Measurements from ENCODE around the gene PCSK5.

PCSK5 gene

GRCh38 chr9:76223749-76224340 is 333.4 kb downstream of the PCSK5 start:
- H3K9ac ChIP-seq (ENCODE audit: insufficient read length, low read depth) = no peak overlapping the region
- no peaks in the 10 kb centered on the region for H3K4me1 ChIP-seq (ENCODE audit: insufficient read depth, insufficient read length)
- no peak overlapping the region for H3K4me3 ChIP-seq (ENCODE audit: insufficient read length, low read depth)
- TF ChIP-seq ZNF274 (IDR thresholded peaks at IDR 0.05; ENCODE audit: low read depth, low read length) (no peak), SUZ12 (IDR thresholded peaks at IDR 0.05; ENCODE audit: extremely low read depth, insufficient read depth, insufficient read length) (no peak), YY1 (IDR thresholded peaks at IDR 0.05; ENCODE audit: insufficient read depth, insufficient read length) (no peak)
- no peak for DNase-seq (ENCODE audit: low read depth, low spot score)
- H3K36me3 ChIP-seq (ENCODE audit: insufficient read depth, insufficient read length, low read length) = no peaks in the 10 kb centered on the region
- no peaks in the 10 kb centered on the region for H3K9me3 ChIP-seq (ENCODE audit: insufficient read depth, low read length)
- H3K27me3 ChIP-seq (ENCODE audit: insufficient read depth, insufficient read length) = no peaks in the 10 kb centered on the region

GRCh38 chr9:76227156-76227555 is 336.7 kb downstream of the PCSK5 start:
- DNase-seq (ENCODE audit: low read depth, low spot score) = no peak
- no peaks in the 10 kb centered on the region for H3K36me3 ChIP-seq (ENCODE audit: insufficient read depth, insufficient read length, low read length)
- no peaks in the 10 kb centered on the region for H3K27me3 ChIP-seq (ENCODE audit: insufficient read depth, insufficient read length)
- H3K9me3 ChIP-seq (ENCODE audit: insufficient read depth, low read length) = no peaks in the 10 kb centered on the region
- H3K4me1 ChIP-seq (ENCODE audit: insufficient read depth, insufficient read length) = no peaks in the 10 kb centered on the region
- no peak overlapping the region for H3K9ac ChIP-seq (ENCODE audit: insufficient read length, low read depth)
- H3K4me3 ChIP-seq (ENCODE audit: insufficient read length, low read depth) = no peak overlapping the region
- no peak for TF ChIP-seq YY1 (IDR thresholded peaks at IDR 0.05; ENCODE audit: insufficient read depth, insufficient read length)
- TF ChIP-seq ZNF274 (IDR thresholded peaks at IDR 0.05; ENCODE audit: low read depth, low read length) = no peak
- no peak for TF ChIP-seq SUZ12 (IDR thresholded peaks at IDR 0.05; ENCODE audit: extremely low read depth, insufficient read depth, insufficient read length)

DNA sequence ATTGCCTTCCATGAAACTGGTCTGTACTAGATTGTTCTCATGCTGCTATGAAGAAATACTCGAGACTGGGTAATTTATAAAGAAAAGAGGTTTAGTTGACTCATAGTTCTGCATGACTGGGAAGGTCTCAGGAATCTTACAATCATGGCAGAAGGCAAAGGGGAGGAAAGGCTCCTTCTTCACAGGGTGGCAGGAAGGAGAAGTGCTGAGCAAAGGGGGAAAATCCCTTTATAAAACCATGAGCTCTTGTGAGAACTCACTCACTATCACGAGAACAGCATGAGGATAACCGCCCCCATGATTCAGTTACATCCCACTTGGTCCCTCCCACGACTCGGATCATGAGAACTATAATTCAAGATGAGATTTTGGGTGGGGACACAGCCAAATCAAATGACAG is 340.5 kb downstream of the PCSK5 start:
- no peak overlapping the region for H3K9ac ChIP-seq (ENCODE audit: insufficient read length, low read depth)
- no peaks in the 10 kb centered on the region for H3K4me1 ChIP-seq (ENCODE audit: insufficient read depth, insufficient read length)
- H3K9me3 ChIP-seq (ENCODE audit: insufficient read depth, low read length) = no peaks in the 10 kb centered on the region
- no peak for DNase-seq (ENCODE audit: low read depth, low spot score)
- H3K4me3 ChIP-seq (ENCODE audit: insufficient read length, low read depth) = no peak overlapping the region
- H3K36me3 ChIP-seq (ENCODE audit: insufficient read depth, insufficient read length, low read length) = no peaks in the 10 kb centered on the region
- TF ChIP-seq YY1 (IDR thresholded peaks at IDR 0.05; ENCODE audit: insufficient read depth, insufficient read length) (no peak), ZNF274 (IDR thresholded peaks at IDR 0.05; ENCODE audit: low read depth, low read length) (no peak), SUZ12 (IDR thresholded peaks at IDR 0.05; ENCODE audit: extremely low read depth, insufficient read depth, insufficient read length) (no peak)
- H3K27me3 ChIP-seq (ENCODE audit: insufficient read depth, insufficient read length) = no peaks in the 10 kb centered on the region

DNA sequence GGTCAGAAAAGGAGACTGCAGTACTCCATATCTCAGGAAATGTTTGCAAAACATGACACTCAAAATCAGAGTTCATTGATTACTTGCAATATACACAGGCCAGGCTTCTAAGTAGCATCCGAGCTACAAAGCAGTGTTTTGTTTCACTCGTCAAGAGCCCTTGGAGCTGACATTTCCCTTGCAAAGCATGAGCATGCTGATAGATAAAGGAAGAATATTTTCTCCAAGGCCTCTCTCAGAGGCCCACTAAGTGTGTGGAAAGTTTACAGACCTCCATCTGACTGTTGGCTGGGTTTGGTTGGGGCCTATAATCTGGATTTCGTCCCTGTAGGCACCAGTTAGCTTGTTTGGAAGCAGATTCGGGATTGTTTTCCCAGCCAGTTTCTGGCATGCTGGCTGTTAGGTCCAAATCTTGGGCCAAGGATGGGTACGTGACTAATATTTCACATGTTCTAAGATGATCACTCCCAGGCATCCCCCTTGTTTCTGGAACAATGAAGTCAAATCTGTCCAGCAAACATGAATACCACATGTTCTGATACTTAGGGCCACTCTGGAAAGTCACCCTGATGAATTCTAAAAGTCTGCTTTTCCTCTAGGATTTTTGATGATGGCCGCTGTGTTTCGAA is 342.5 kb downstream of the PCSK5 start:
- H3K27me3 ChIP-seq (ENCODE audit: insufficient read depth, insufficient read length) = no peaks in the 10 kb centered on the region
- no peaks in the 10 kb centered on the region for H3K4me1 ChIP-seq (ENCODE audit: insufficient read depth, insufficient read length)
- DNase-seq (ENCODE audit: low read depth, low spot score) = no peak
- no peaks in the 10 kb centered on the region for H3K36me3 ChIP-seq (ENCODE audit: insufficient read depth, insufficient read length, low read length)
- no peak for TF ChIP-seq SUZ12 (IDR thresholded peaks at IDR 0.05; ENCODE audit: extremely low read depth, insufficient read depth, insufficient read length)
- TF ChIP-seq YY1 (IDR thresholded peaks at IDR 0.05; ENCODE audit: insufficient read depth, insufficient read length) = no peak
- TF ChIP-seq ZNF274 (IDR thresholded peaks at IDR 0.05; ENCODE audit: low read depth, low read length) = no peak
- H3K9ac ChIP-seq (ENCODE audit: insufficient read length, low read depth) = no peak overlapping the region
- H3K9me3 ChIP-seq (ENCODE audit: insufficient read depth, low read length) = no peaks in the 10 kb centered on the region
- H3K4me3 ChIP-seq (ENCODE audit: insufficient read length, low read depth) = no peak overlapping the region

DNA sequence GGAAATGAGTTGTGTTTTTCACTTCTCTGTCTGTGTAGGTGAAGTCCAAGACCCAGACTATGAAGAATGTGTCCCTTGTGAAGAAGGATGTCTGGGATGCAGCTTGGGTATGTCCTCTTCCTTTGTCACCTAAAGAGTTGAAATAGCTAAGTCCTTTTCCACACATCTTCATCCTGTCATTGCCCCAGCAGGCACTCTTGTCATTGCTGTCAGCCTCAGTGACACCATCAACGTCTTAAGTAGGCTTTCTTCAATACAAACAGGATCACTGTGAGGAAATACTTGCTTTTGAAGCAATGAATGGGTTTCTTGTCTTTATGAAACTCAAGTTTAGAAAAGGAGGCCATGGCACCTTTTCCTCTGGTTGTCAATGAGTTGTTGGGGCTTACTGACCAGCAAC is 350.1 kb downstream of the PCSK5 start:
- no peaks in the 10 kb centered on the region for H3K36me3 ChIP-seq (ENCODE audit: insufficient read depth, insufficient read length, low read length)
- no peak overlapping the region for H3K9ac ChIP-seq (ENCODE audit: insufficient read length, low read depth)
- H3K4me1 ChIP-seq (ENCODE audit: insufficient read depth, insufficient read length) = no peaks in the 10 kb centered on the region
- no peak overlapping the region for H3K4me3 ChIP-seq (ENCODE audit: insufficient read length, low read depth)
- DNase-seq (ENCODE audit: low read depth, low spot score) = no peak
- TF ChIP-seq ZNF274 (IDR thresholded peaks at IDR 0.05; ENCODE audit: low read depth, low read length) (no peak), YY1 (IDR thresholded peaks at IDR 0.05; ENCODE audit: insufficient read depth, insufficient read length) (no peak), SUZ12 (IDR thresholded peaks at IDR 0.05; ENCODE audit: extremely low read depth, insufficient read depth, insufficient read length) (no peak)
- H3K9me3 ChIP-seq (ENCODE audit: insufficient read depth, low read length) = no peaks in the 10 kb centered on the region
- no peaks in the 10 kb centered on the region for H3K27me3 ChIP-seq (ENCODE audit: insufficient read depth, insufficient read length)

- no peaks in the 10 kb centered on the region for H3K27me3 ChIP-seq (ENCODE audit: insufficient read depth, insufficient read length)
- no peak overlapping the region for H3K9ac ChIP-seq (ENCODE audit: insufficient read length, low read depth)
- no peak for TF ChIP-seq SUZ12 (IDR thresholded peaks at IDR 0.05; ENCODE audit: extremely low read depth, insufficient read depth, insufficient read length)
- TF ChIP-seq ZNF274 (IDR thresholded peaks at IDR 0.05; ENCODE audit: low read depth, low read length) = no peak
- no peak for TF ChIP-seq YY1 (IDR thresholded peaks at IDR 0.05; ENCODE audit: insufficient read depth, insufficient read length)
- H3K9me3 ChIP-seq (ENCODE audit: insufficient read depth, low read length) = no peaks in the 10 kb centered on the region
- H3K36me3 ChIP-seq (ENCODE audit: insufficient read depth, insufficient read length, low read length) = no peaks in the 10 kb centered on the region
- no peak for DNase-seq (ENCODE audit: low read depth, low spot score)
- H3K4me1 ChIP-seq (ENCODE audit: insufficient read depth, insufficient read length) = no peaks in the 10 kb centered on the region
- H3K4me3 ChIP-seq (ENCODE audit: insufficient read length, low read depth) = no peak overlapping the region
Measured at GRCh38 chr9:76245518-76245917, 355.0 kb downstream of the PCSK5 start.

- Histone ChIP-seq H3K4me3 (ENCODE audit: insufficient read length, low read depth) (no peak overlapping the region), H3K27me3 (ENCODE audit: insufficient read depth, insufficient read length) (no peaks in the 10 kb centered on the region), H3K36me3 (ENCODE audit: insufficient read depth, insufficient read length, low read length) (no peaks in the 10 kb centered on the region), H3K9ac (ENCODE audit: insufficient read length, low read depth) (no peak overlapping the region), H3K9me3 (ENCODE audit: insufficient read depth, low read length) (no peaks in the 10 kb centered on the region), H3K4me1 (ENCODE audit: insufficient read depth, insufficient read length) (no peaks in the 10 kb centered on the region)
- no peak for DNase-seq (ENCODE audit: low read depth, low spot score)
- TF ChIP-seq ZNF274 (IDR thresholded peaks at IDR 0.05; ENCODE audit: low read depth, low read length) (no peak), YY1 (IDR thresholded peaks at IDR 0.05; ENCODE audit: insufficient read depth, insufficient read length) (no peak), SUZ12 (IDR thresholded peaks at IDR 0.05; ENCODE audit: extremely low read depth, insufficient read depth, insufficient read length) (no peak)
Measured at GRCh38 chr9:76246680-76247079, 356.2 kb downstream of the PCSK5 start.
